ENCODE data around the gene ABCB11.
"Not testable (repeated sequence)": the region's sequence is repeated elsewhere in the genome, so short reads cannot be mapped to it uniquely, and the experiment has no call there.

ABCB11 gene

GRCh38 chr2:169071455-169071854, 40.3 kb upstream of the ABCB11 start:
- no peak overlapping the region for H3K4me3 ChIP-seq (replicated peaks; ENCODE audit: low read depth, low read length)
- no peak for TF ChIP-seq CTCF (IDR thresholded peaks at IDR 0.05; ENCODE audit: low read depth, low read length, missing control alignments)
- DNase-seq (ENCODE audit: extremely low read depth, low read depth) = no peak

DNA sequence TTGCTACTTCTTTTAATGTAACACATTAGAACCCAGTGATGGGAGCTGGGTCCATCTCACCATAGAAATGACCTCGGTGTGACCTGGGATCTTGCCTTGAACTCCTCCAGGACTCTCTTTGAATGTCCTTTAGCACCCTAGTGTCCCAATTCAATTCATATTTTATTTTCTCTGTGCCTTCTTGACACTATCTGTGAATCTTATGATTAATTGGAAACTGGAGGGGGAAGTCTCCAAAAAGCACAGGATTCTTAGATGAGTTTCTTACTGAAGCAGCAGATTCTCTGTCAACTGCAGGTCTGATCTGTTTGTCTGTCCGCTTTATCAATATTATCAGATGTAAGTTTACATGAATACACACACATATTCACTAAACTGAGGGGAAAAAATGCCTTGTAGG, 38.7 kb upstream of the ABCB11 start:
- no peak overlapping the region for H3K4me3 ChIP-seq (replicated peaks; ENCODE audit: low read depth, low read length)
- no peak for TF ChIP-seq CTCF (IDR thresholded peaks at IDR 0.05; ENCODE audit: low read depth, low read length, missing control alignments)
- no peak for DNase-seq (ENCODE audit: extremely low read depth, low read depth)

DNA sequence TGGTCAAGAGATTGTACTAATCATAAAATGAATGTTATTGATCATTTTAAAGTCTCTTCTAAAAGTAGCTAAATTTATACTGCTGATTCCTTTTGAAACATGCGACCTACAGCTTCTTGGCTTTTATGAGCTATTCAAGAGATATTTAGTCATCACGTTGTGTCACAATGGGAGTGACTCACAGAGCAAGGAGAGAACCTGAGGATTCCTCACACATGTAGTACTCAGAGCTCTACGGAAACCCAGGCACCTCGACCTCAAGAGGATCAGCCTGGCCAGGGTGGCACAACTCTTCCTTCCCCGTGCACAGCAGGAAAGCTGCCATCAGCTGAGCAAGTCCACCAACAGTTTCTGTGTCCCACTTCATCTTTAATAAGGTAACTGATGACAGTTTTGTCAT, 38.2 kb upstream of the ABCB11 start, which contains the start of gene DHRS9:
DHRS9 (plus strand) TSS at position 223 of the 400 bp plus-strand sequence. CDS start 12,019 bp downstream, outside the sequence.
- no peak for TF ChIP-seq CTCF (IDR thresholded peaks at IDR 0.05; ENCODE audit: low read depth, low read length, missing control alignments)
- DNase-seq (ENCODE audit: extremely low read depth, low read depth) = no peak
- no peak within 1 kb of the TSS for H3K4me3 ChIP-seq (replicated peaks; ENCODE audit: low read depth, low read length)

- no peak for TF ChIP-seq CTCF (IDR thresholded peaks at IDR 0.05; ENCODE audit: low read depth, low read length, missing control alignments)
- DNase-seq (ENCODE audit: extremely low read depth, low read depth) = no peak
- no peak overlapping the region for H3K4me3 ChIP-seq (replicated peaks; ENCODE audit: low read depth, low read length)
Measured at GRCh38 chr2:169066897-169067296, 35.8 kb upstream of the ABCB11 start.

DNA sequence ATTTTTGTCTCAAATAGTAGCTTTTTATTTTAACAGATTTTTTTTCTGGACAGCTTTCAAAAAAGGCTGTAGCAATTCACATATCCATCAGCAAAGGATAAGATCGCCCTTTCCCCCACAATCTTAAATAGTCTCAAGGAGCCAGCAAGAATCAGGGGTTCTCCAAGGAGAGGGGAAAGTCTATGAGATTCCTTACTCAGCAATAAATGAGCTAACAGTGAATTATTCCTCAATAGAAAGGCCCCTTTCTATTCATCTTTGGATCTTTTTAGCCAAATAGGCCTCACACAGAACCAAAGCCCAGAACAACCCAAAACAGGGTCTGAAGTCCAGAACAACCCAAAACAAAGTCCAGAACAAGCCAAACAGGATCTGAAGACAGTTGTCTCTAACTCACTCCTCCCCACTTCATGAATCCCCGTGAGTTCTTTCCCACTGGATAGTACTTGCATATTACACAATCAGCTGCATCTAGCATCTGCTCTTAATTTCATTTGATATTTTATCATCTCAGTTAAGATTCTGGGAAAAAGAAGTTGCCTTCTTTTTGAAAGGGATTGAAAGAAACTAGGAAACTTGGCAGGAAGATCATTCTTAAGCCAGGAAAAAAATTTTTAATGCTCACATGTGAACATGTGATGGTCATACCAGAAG, 34.9 kb upstream of the ABCB11 start:
- H3K4me3 ChIP-seq (replicated peaks; ENCODE audit: low read depth, low read length) = no peak overlapping the region
- no peak for TF ChIP-seq CTCF (IDR thresholded peaks at IDR 0.05; ENCODE audit: low read depth, low read length, missing control alignments)

GRCh38 chr2:169065422-169065821, 34.3 kb upstream of the ABCB11 start:
- TF ChIP-seq CTCF (IDR thresholded peaks at IDR 0.05; ENCODE audit: low read depth, low read length, missing control alignments) = no peak
- no peak overlapping the region for H3K4me3 ChIP-seq (replicated peaks; ENCODE audit: low read depth, low read length)
- no peak for DNase-seq (ENCODE audit: extremely low read depth, low read depth)

More for the DNA sequence above, 34.9 kb upstream of the ABCB11 start:
- no peak for DNase-seq (ENCODE audit: extremely low read depth, low read depth)

DNA sequence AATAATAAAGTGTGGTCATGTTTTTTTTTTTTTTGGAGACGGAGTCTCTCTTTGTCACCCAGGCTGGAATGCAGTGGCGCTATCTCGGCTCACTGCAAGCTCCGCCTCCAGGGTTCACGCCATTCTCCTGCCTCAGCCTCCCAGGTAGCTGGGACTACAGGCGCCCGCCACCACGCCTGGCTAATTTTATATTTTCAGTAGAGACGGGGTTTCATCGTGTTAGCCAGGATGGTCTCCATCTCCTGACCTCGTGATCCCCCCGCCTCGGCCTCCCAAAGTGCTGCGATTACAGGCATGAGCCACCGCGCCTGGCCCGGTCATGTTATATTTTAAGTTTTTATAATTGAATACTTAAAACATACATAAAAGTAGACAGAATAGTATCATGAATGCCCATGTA, 33.1 kb upstream of the ABCB11 start:
- not testable (repeated sequence) for H3K4me3 ChIP-seq (replicated peaks; ENCODE audit: low read depth, low read length)

DNA sequence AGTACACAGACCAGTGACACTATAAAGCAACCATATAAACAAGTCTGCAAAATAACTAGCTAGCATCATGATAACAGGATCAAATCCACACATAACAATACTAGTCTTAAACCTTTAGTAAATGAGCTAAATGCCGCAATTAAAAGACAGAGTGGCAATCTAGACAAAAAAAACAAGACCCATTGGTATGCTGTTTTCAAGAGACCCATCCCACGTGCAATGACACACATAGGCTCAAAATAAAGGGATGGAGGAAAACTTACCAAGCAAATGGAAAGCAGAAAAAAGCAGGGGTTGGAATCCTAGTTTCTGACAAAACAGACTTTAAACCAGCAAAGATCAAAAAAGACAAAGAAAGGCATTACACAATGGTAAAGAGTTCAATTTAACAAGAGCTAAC, 23.5 kb upstream of the ABCB11 start:
- DNase-seq (ENCODE audit: extremely low read depth, low read depth) = not testable (repeated sequence)

More for the DNA sequence above, 33.1 kb upstream of the ABCB11 start:
- not testable (repeated sequence) for DNase-seq (ENCODE audit: extremely low read depth, low read depth)

More for the DNA sequence above, 23.5 kb upstream of the ABCB11 start:
- not testable (repeated sequence) for H3K4me3 ChIP-seq (replicated peaks; ENCODE audit: low read depth, low read length)

Data from HFF-Myc (cell line).